GM12864 (cell line): ENCODE results near the gene MACROD2.
A peak's percentile ranks its signal among the peaks of the same experiment; 100 is the strongest.

Source experiments
- DNase-seq: peaks from one replicate; pipeline ENCODE4 v3.0.0-alpha.2; 2011; ENCODE audit warnings: low read depth
- H3K4me3 ChIP-seq: 2 replicates; pipeline ENCODE4 v1.5.1; 2011; ENCODE audit warnings: mild to moderate bottlenecking, low read depth, low read length, control low read depth
- CTCF ChIP-seq: IDR thresholded peaks from 2 replicates; pipeline ENCODE4 v1.5.1; 2011; ENCODE audit warnings: low read depth, mild to moderate bottlenecking, moderate library complexity, low read length, control low read depth, inconsistent platforms; ENCODE audit errors: missing control alignments

MACROD2 gene

GRCh38 chr20:14127514-14128223, 132.4 kb downstream of the MACROD2 start:
- no peak for TF ChIP-seq CTCF

GRCh38 chr20:14134004-14134403, 138.7 kb downstream of the MACROD2 start:
- no peak for TF ChIP-seq CTCF
- DNase-seq, result no peak
- H3K4me3 ChIP-seq, result no peak overlapping the region

More at GRCh38 chr20:14127514-14128223, 132.4 kb downstream of the MACROD2 start:
- no peak overlapping the region for H3K4me3 ChIP-seq
- no peak for DNase-seq

DNA sequence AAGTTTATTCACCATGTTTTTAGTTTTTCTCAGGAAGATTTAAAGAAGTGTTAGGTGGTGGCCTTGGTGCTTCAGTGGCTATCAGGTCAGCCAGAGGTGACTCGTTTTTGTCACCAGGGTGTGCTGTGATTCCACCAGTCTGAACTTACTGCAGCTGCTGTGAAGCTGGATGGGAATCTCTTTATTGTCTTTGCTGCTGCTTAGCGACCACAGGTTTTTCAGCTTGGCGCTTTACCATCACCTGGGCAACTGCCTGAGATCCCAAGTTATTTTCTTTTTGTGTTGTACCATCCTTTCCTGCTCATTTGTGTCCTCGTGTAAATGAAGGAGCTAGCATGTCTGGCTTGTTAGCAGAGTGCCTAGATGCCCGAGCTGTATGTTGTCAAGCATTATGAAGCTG, 146.9 kb downstream of the MACROD2 start:
- H3K4me3 ChIP-seq, result no peak overlapping the region
- no peak for DNase-seq
- peak; percentile 40 for TF ChIP-seq CTCF

DNA sequence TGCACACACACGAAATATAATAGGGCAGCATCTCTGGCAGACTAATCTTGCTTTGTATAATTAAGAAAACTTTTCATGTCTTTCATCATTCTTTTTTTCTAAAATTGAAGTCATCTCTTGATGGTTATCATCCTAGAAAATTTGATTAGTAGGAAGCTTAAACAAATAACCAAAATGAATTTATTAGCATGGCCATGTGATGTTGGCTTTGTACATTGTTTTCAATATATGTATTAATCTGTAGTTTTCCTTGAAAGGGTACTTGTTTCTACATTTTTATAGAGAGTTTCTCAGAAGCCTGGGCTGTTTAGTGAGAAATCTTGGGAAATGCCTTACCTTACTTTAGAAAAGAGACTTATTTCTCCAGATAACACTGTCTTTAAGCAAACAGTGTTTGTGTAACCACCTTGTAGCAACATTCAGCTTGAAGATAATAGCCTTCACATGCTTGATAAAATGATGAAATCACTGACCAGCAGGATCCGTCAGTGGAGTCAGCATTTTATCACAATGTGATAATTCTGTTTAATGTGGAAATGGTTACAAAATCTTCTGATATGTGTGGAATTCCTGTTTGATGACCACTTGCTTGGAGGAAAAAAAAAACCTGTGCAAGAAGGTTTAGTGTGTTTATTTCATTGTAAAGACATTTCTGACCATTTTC, 147.8 kb downstream of the MACROD2 start:
- no peak overlapping the region for H3K4me3 ChIP-seq
- DNase-seq, result no peak
- no peak for TF ChIP-seq CTCF

DNA sequence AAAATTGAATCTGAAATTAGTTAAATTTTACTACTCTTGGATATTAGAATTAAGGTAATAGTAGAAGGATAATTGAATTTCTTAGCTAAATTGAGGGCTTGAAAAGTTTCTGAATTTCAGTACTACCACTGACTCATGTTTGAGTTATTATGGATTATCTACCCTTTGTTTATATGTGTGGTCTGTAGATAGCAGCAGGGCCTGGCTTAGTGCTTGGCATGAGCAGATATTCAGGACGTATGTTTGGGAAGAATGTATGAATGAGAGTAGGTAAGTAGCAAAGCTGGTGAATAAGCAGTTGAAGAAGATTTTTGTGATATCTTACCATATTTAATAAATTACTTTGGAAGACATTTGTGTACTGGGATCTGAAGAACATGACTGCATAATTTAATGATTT, 152.7 kb downstream of the MACROD2 start:
- TF ChIP-seq CTCF, result no peak
- no peak overlapping the region for H3K4me3 ChIP-seq
- DNase-seq, result no peak

DNA sequence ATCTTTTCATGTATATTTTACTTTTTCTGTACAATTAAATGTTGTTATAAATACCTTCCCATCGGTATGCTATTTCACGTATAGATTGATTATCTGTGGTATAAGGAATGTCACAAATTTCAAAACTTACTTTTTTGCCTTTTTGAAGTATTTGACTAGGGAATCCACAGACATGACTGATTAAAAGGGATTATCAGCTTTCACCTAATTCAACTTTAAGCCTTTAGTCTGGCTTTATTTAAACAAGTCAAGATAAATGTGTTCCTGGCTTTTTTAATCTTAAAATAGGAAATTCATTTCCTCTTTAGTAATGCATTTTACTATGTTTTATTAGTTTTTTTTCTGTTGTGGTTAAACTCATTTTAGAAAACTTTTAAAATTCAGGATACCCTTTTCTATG, 160.0 kb downstream of the MACROD2 start:
- TF ChIP-seq CTCF, result no peak
- no peak overlapping the region for H3K4me3 ChIP-seq
- no peak for DNase-seq

DNA sequence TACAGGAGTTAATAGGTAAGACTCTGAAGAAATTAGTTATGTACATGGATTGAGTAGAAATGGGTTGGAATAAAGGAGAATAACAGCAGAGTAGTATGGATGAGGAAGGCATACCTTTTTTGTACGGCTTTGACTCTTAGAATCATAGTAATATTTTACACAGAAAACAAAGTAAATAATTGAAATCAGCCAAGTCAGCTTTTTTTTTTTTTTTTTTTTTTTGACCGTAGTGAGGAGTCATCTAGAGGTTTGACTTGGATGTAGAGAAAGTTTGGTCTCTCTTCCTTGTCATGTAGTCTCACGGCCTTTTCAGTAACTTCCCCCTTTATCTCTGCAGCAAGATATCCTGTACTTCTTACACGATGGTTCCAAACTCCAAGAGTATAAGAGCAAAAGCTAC, 183.2 kb downstream of the MACROD2 start:
- TF ChIP-seq CTCF, result no peak
- no peak for DNase-seq
- no peak overlapping the region for H3K4me3 ChIP-seq
